Activated naive CD4-positive, alpha-beta T cell treated with Interleukin-2 at 50 U/mL for 16 hours (primary cell): ENCODE results near the gene SDC3.
"Not testable (repeated sequence)": the region's sequence is repeated elsewhere in the genome, so short reads cannot be mapped to it uniquely, and the experiment has no call there.

Source experiments
- DNase-seq: peaks from one replicate; pipeline ENCODE4 v3.0.0-alpha.2; 2020

Gene SDC3

DNA sequence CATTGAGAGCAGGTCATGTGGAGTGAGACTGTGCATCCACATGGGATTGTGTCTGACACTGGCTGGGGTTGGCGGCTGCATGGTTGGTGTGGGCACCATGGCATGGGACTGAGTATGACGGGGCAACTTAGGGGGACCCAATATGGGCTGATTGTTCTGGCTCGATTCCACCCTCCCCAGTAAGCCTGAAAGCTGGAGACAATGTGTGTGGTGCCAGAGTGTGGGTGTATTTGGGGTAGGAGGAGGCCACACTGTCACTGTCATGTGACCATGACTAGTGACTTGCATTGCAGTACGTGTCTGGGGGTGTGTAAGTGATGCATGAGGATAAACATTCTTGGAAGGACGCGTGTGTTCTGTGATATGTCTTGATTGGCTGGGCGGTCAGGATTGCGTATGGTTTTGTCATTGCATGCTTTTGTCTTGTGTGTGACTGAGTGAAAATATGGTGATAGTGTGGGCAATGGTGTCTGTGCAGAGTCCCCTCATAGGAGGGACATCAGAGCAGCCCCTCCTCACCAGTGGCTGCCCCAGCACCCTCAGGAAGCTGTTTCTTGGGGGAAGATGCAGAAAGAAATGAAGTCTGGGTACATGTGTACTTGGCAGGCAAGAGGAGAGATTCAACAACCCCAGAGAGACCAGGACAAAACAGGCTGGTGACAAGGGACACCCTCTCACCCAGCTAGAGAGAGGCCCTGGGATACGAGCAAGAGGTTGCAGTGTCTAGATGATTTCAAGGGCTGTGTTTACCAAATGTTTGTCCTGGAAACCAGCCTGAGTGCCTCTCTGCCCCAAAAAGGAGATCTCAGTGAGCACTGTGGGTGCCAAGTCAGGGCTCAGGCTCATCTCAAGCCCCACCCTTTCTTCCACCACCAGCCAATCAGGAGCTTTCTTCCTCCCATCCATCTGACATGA lies 36.3 kb downstream of the SDC3 start:
- no peak for DNase-seq

DNA sequence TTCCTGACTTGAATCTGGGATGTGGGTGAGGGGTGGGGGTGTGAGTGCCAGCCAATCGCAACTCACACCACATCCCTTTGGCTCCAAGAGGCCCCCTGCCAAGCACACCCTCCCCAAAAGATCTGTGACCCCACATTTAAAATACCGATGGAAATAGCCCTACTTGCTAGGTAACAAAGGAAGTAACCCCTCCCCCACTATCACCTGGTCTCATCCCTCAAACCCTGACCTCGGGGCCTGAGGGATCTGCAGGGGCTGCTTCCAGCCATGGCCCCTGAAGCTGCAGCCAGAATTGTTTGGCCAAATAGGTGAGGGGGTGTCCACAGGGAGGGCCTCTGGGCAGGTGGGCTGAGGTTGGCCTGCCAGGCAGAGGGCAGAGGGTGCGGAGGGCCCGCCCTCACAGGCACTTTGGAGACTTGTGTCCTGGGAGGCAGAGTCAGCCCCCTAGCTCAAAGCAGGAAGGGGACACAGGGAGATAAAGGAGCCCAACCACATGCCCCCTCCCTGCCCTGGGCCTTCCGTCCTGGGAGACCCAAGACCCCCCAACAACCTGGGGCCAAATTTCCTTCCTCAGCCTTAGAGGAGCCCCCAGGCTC lies 37.2 kb downstream of the SDC3 start:
- DNase-seq = no peak

DNA sequence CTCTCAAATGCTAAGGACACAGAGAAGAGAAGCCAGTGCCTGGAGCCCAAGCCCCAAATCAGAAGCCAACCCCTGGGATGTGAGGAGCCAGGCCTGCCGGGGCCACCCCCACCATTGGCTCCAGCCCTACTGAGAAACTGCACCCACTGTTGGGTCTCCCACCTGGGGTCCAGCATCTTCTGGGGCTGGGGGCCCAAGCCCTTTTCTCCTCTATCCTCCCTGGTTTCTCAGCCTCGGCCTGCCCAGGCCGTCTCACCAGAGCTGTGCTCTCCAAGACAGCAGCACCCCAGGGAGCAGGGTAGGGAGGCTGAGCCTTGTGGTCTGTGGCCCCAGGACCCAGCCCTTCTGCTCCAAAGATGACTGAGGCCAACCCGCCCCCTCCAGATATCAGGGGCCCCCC lies 37.9 kb downstream of the SDC3 start:
- no peak for DNase-seq

DNA sequence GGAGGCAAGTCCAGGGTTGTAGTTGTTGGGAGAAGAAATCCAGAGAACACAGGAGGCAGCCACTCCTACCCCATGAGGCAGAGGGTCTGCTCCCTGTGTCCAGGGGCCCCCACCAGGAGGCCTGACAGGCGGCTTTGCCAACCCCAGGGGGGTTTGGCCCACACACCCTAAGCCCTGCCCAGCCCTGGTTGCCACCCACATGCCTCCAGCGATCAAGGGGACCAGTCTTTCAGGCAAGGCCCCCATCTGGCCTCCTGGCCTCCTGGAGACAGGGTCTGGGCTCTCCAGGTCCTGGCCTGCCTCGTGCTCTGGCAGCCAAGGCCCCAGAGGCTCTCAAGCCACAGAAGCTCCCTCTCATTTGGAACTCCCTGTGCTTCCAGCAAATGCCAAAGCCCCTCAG lies 38.5 kb downstream of the SDC3 start:
- DNase-seq = no peak

DNA sequence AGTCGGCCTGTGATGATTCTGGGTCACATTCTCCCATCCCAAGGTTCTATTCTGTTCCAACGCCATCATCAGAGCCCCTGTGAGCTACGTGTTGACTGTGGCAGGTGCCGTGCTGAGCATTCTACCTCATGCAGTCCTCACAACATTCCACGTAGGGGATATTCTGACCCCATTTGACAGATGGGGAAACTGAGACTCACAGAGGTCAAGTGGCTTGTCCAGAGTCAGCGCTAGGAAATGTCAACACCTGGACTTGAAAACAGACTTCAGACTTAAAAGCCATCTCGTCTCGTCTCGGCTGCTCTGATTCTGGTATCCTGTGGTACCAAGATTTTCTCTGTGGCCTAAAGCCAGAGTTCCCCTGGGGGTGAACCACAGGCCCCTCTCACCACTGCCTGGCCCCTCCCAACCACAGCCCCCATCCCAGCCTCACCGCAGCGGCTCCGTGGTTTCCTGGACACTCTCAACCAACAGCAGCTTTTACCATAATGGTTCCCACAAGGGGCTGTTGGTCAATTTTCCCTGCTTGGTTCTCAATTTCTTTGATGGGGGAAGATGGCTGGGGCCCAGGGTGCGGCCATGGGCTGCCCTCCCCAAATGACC lies 39.6 kb downstream of the SDC3 start:
- DNase-seq = no peak

DNA sequence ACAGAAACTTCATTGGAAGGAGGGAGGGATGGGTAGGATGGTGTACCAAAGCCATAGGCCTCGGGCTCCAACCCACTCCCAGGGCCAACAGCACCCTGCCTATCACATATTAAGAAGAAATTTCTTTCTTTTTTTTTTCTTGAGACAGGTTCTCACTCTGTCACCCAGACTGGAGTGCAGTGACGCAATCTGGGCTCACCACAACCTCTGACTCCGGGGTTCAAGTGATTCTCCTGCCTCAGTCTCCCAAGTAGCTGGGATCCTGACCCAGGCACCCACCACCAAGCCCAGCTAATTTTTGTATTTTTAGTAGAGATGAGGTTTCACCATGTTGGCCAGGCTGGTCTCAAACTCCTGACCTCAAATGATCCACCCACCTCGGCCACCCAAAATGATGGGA lies 40.5 kb downstream of the SDC3 start:
- DNase-seq = not testable (repeated sequence)

DNA sequence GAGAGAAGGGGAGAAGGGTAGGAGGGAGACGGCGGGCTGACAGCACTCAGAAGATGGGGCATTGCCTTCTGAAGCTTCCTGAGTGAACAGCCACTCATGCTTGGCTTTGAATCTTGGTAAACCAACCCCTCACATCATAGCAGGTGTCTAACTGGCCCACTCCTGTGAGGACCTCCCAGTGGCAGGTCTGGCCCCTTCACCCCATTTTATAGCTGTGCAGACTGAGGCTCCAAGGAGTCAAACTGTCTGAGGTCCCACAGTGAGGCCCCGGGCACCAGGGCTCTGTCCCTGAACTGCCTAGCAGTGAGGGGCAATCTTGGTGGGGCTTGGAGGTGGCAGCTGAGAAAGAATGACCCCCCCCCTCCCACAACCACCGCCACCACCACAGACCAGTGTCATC lies 41.0 kb downstream of the SDC3 start:
- DNase-seq = no peak

DNA sequence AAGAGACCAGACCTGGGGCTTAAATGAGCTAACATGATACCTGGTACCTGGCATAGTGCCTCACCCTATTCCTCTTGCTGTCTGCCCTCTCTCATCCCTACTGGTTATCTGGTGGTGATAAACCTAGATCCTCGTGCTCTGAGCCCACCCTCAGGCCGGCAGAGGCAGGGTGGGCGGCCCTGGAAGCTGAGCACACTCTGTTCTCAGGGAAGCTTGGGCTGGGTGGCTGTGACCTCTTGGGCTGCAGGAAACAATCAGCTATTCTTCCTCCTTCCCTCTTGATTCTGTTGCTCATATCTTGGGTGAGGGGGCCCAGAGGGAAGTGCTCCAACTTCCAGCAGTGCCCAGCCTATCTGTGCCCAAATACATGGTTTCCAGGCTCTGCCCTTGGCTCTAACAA lies 42.0 kb downstream of the SDC3 start:
- DNase-seq = no peak

DNA sequence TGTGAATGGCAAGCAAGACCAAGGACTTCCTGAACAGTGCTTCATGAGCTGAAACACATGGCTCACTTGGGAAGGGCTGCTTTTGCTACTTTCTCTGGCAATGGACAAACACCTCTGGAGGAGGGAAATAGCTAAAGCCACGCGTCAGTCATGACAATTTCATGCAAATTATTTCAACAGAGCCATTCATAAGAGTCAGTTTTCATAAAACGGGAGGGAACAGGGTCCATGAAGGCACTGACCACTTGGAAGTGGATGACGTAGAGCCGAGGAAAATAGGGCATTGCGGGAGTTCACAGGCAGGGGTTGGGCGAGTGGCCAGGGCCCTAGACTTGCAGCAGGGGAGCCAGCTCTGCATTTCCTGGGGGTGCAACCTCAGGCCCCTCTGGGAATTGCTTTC lies 43.9 kb downstream of the SDC3 start:
- DNase-seq = no peak

DNA sequence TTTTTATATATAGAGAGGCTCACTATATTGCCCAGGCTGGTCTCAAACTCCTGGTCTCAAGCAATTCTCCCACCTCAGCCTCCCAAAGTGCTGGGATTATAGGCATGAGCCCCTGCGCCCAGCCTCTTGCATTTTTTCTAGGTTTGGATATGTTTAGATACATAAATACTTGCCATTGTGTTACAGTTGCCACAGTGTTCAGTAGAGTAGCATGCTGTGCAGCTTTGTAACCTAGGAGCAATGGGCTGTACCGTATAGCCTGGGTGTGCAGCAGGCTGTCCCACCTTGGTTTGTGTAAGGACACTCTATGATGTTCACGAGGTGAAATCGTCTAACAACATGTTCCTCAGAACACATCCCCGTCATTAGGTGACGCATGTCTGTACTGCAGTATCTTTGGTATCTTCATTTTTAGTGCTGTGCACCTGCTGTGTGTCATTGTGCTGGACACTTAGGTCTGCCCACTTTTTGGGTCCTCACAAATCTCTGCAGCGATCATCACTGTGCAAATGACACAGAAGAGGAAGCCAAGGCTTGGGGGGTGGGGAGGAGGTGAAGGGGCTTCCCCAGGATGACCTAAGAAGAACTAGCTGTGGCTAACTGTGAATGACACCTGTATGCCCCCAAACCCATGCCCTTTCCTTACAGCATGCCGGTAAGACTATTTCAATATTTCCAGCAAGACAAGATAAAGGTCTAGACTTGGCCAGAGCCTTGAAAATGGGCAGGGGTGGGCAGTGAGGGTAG lies 44.5 kb downstream of the SDC3 start:
- DNase-seq = no peak

DNA sequence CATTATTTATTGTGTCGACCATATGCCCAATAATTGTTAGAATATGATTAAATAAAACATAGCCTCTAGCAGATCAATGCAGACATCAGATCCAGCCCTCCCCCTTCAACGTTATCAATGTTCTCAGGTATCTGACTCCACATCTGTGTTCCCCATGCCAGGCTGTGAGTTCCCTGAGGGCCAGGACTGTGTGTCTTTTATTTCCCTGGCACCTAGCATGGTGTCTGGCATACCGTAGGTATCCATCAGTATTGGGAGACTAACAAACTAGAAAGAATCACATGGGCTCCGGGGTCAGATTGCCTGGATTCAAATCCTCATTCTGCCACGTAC lies 48.3 kb downstream of the SDC3 start:
- DNase-seq = no peak

DNA sequence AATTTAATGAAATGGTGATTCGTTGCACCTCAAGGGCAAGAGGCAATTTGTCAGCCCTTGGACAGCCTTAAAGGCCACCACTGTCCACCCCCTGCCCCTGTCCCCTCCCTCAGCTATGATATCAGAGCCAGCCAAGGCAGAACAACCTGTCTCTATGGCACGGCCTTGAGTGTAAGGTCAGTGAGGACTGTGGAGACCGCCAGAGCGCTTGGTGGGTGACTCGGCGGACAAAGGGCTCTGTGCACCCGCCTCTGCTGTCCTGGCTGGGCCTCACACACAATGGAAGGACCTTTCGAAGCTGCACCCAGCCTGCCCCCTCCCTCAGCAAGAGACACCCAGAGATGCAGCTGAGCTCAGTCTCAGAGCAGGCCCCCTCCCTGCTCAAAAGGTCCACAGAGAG lies 50.6 kb downstream of the SDC3 start:
- no peak for DNase-seq

DNA sequence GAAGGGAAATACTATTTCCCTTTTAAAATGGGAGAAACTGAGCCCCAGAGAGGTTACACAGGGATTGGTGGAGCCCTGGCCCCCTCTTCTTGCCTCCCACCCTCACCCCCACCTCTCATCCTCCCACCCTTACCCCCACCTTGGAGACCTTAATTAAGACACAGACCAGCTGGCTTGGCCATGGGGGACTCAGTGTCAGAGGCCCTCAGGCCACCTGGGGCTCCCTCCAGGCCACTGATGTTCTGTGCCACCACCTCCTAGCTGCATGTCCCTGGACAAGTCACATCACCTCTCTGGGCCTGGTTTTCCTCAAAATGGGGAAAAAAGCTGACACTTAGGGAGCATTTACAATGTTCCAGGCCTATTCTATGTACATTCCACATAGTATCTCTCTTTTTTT lies 51.5 kb downstream of the SDC3 start:
- DNase-seq = no peak

DNA sequence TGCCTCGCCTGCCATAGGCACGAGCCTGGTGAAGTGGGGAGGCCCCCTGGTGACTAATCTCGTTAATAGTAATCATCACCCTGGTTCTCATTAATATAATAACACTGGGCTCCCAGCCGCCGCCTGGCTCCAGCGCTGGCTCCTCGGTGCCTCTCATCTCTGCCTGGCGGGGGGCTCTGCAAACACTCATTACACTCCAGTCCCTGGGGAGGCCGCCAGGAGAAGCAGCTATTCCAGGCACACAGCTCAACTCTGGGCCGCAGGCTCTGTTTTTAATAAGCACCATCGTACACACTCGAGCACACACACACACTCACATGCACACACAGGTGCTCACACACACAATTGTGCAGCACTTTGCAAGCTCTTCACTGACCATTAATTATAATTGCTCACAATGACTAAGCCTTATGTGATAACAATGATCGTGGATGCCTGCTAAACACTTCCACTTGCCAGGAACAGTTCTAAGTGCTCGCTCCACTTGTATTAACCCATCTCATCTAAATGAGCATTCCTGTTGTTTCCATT lies 52.2 kb downstream of the SDC3 start:
- no peak for DNase-seq

DNA sequence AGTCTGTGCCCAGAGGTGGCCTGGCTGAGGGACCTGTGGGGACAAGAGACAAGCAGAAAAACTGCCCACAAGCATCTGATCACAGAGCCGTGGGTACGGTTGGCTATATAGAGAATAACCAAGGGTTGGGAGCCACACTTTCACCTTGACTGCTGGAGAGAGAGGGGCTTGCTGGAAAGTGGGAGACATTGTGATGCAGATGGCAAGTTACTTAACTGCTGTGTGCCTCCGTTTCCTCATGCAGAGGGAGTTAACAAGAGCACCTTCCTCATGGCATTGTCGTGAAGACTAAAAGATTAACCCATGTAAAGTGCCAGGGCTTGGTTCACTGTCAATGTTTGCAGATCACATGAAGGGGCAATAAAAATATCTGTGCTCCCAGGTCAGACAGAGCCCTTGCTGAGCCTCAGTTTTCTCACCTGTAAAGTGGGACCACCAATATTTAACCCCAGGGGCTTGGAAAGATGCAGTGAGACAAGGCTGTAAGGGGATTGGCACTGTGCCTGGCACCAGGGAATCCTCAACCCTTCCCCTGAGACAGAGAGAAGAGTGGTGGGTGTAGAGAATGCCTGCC lies 52.8 kb downstream of the SDC3 start:
- no peak for DNase-seq

DNA sequence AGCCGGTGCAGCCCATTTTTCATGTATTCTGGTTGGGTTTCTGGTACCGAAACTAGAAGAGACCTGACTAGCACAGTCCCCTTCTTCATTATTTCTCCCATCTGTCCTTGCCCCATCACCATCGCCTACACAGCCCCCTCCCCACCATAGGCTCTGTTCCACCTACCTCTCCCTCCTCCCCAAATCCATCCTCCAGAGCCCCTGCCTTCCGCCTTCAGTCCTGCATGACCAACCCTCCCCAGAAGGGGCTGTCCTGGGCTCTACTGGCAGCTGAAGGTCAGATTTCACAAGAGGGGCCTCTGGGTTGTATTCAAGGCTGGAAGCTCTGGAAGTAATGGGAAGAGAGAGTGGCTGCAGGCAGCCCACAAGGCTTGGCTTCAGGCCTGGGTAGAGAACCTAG lies 55.2 kb downstream of the SDC3 start:
- no peak for DNase-seq

DNA sequence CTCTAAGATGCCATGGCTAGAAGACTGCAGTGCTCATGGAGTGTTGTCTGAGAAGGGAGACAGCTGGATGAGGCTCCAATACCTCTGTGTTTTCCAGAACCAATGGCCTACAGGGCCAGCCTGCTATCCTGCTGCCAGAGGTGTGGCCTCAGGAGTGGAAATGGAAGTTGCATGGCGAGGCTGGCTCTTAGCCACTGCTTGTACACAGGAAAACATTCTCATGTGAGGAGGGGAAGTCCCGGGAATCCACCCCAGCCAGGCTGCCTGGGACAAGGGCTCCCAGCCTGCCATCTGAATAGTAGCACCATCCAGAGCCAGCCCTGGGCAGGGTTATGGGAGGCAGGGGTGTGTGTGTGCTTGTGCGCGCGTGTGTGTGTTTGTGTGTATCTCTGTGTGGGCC lies 56.5 kb downstream of the SDC3 start:
- no peak for DNase-seq

DNA sequence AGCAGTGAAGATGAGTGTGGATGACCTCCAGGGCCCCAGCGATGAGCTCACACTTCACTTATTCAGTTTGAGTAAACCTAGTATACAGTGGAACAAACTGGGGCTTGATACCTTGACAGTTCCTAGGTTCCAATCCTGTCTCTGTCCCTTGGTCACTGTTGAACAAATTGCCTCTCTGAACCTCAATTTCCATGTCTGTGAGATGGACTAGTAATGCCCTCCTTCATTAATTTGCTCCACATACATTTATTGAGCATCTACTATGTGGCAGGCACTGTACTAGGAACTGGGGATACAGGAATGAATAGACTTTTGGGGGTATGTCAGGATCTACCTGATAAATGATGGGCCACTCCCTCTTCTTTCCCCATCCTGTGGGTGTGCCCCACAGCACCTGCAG lies 57.3 kb downstream of the SDC3 start:
- no peak for DNase-seq

DNA sequence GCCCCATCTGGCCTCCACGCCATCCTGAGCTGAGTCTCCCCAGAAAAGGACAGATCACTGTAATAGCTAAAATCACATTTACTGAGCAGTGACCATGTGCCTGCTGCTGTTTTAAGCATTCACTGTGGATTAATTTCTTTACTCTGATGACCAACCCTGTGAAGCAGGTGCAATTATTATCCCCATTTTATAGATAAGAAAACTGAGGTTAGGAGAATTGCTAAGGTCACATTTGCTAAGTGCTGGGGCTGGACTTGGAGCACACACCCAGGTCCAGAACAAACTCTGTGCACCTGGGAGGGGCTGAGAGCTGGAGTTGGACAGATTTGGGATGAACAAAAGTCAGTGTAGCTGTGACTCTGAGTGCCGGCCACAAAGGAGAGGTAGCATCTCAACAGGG lies 58.0 kb downstream of the SDC3 start:
- no peak for DNase-seq

DNA sequence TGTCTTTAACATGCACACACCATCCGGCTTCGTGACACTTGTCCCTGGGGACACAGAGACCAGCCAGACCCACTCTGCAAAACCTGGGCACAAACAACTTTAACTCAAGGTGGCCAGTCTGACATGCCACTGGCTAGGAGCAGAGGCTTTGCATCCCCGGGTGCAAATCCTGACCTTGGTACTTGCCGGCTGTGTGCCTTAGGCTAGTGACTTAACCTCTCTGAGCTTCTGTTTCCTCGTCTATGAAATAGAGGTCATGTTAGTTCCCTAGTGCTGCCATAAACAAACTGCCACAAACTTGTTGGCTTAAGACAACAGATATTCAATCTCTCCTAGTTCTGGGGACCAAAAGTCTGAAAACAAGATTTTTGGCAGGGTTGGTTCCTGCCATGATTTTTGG lies 60.4 kb downstream of the SDC3 start:
- DNase-seq = no peak

DNA sequence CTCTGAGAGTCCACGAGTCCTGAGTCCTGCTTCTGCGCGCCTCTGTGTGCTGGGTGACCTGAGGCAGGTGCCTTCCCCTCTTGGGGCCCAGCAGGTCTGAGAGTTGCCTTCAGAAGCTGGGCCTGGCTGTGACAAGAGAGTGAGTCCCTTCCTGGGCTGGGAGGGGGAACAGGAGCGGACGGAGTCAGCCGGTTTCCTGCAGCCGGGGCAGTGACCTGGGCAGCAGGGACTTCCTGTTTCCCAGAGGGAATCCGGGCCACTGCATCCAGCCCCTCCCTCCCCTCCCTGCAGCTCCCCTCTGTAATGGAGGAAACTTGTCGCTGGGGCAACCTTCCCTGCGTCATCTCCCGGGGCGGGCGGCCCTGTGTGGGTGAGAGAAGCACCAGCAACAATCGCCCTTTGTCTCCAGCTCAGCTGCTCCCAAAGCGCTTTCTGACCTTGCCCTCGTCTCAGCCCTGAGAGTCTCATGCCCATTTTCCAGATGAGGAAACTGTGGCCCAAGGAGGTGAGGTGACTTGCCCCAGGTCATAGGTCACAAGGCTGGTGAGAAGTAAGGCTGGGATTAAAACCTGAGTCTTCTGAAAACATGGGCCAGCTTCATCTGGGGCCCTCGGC lies 61.1 kb downstream of the SDC3 start:
- DNase-seq = no peak

DNA sequence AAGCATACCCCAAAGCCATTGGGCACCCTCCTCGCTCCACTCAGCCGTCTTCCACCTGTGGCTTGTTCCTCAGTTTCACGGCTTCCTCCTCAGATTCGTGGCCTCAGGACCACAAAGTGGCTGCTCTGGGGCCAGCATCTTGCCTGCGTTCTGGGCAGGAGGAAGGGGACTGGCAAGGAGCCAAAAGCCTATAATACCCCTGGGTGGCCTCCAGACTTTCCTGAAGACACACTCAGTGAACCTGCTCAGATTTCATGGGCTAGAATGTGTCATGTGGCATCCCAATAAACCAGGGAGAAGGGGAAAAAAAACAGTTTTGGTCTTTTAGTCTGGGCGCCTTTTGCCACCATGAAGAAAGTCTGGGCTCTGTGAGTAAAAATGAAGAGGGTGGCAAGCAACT lies 62.0 kb downstream of the SDC3 start:
- DNase-seq = no peak

DNA sequence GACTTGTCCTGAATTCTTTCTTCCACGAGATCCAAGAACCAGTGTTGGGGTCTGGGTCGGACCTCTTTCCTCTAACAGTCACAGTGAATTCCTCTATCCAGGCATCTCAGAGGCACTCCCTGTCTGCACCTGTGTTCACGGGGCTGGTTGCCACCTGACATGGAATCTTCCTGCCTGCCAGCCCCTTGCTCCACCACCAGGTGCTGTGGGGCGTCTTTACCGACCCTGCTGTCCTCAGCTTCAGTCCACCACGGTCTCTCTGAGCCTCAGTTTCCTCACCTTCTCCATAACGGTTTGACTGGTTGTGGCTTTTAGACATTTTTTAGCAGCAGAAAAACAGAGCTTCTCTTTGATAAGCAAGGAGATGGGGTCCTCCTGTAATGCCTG lies 62.7 kb downstream of the SDC3 start:
- no peak for DNase-seq
